Lower leg skin (tissue), 4 donors: Measurements from ENCODE around the gene DTNA. TPM values are rescaled to one million over a fixed set of nuclear protein-coding genes. Genes with fewer than 3 reads are reported as not detected.

Source experiments
- DNase-seq, 2 donors: peaks; one replicate each; pipeline ENCODE4 v3.0.0-alpha.2; 2019; ENCODE audit warnings: low spot score in 2 of 2
- H3K4me3 ChIP-seq: fragments of 200-600 bp; sonication (generic); 2 replicates; pipeline ENCODE4 v1.5.1; 2017; ENCODE audit warnings: mild to moderate bottlenecking, low read depth; ENCODE audit not compliant: poor library complexity, severe bottlenecking
- POLR2A ChIP-seq, 2 donors: fragments of 450-650 bp; IDR thresholded peaks; one replicate each; pipeline ENCODE4 v1.6.1; 2016 to 2017; ENCODE audit warnings: antibody characterized with exemption in 2 of 2, mild to moderate bottlenecking in 1 of 2, moderate library complexity in 1 of 2
- WGBS, 2 donors: methylation state at CpG; one replicate each; pipeline ENCODE4 v1.1.5; 2018; 5-methylcytosine and 5-hydroxymethylcytosine counted together
- intact Hi-C: fragments of 100-400 bp; cut with DNase I; formaldehyde crosslinking; loops from one replicate; pipeline ENCODE4 v1.15.0; 2023; ENCODE audit warnings: low total_unique reads
- total RNA-seq, 4 donors: library from RNA; depleted of rRNA; stranded (reverse); fragments of >200 nt; gene quantifications; one replicate each; pipeline ENCODE4 v1.1.0, GENCODE V29; 2016
- TF ChIP-seq, protein P1 (sequence below), 3 donors: fragments of 450-650 bp; IDR thresholded peaks; one replicate each; pipeline ENCODE4 v1.5.1; 2016; ENCODE audit warnings: antibody characterized with exemption in 3 of 3, mild to moderate bottlenecking in 3 of 3, moderate library complexity in 2 of 3

DTNA gene
- total RNA-seq, 4 donors from 2014 or later: 3.3 to 8.0 (median 5.7) TPM

DNA sequence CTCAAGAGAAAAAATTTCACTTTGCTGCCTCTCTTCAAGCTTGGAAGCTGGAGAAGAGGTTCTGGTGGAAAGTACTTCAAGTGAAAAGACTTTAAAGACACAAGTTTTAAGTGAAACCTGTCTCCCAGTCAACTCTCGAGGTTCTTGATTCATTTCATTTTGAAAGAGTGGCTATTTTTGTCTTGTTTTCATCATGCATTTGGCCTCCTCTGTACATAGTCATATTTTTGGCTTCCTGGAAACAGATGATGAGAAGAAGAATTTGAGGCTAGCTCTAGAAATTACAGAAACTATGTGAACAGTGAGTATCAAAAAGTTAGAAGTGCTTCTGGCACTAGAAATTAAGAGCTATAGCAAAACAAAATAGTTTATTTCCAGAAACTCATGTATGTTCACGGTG, 124.8 kb downstream of the DTNA start:
- DNase-seq: no peak
- WGBS, 2 donors: 48 to 50% methylated on average over 2 of the region's 2 CpGs
- TF ChIP-seq POLR2A (IDR thresholded peaks at IDR 0.05): no peak
- TF ChIP-seq, protein P1, sequence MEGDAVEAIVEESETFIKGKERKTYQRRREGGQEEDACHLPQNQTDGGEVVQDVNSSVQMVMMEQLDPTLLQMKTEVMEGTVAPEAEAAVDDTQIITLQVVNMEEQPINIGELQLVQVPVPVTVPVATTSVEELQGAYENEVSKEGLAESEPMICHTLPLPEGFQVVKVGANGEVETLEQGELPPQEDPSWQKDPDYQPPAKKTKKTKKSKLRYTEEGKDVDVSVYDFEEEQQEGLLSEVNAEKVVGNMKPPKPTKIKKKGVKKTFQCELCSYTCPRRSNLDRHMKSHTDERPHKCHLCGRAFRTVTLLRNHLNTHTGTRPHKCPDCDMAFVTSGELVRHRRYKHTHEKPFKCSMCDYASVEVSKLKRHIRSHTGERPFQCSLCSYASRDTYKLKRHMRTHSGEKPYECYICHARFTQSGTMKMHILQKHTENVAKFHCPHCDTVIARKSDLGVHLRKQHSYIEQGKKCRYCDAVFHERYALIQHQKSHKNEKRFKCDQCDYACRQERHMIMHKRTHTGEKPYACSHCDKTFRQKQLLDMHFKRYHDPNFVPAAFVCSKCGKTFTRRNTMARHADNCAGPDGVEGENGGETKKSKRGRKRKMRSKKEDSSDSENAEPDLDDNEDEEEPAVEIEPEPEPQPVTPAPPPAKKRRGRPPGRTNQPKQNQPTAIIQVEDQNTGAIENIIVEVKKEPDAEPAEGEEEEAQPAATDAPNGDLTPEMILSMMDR (IDR thresholded peaks at IDR 0.05): no peak
- no peak overlapping the region for H3K4me3 ChIP-seq
- intact Hi-C loops: no loop called here

DNA sequence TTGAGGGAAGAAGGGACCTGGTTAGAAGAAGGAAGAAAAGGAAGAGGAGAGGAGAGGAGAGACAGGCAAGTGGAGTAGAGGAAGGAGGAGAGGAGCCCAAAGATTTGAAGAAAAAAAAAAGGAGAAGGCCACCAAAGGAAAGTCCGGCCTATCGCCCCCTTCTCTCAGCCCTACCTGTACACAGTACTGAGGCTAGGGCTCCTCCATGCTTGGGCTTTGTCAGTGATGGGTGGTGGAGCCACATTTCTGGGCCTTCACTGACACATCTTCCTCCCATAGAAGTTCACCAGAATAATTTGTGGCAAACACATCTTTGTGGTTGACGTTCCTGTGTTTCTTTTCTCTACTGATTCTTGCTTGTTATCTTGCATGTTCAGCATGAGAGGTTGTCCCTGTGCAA, 125.4 kb downstream of the DTNA start:
- 85 to 94% methylated on average over 3 of the region's 3 CpGs for WGBS, 2 donors
- DNase-seq: no peak
- intact Hi-C loops: no loop called here
- H3K4me3 ChIP-seq: no peak overlapping the region
- TF ChIP-seq, protein P1 (IDR thresholded peaks at IDR 0.05): no peak
- no peak for TF ChIP-seq POLR2A (IDR thresholded peaks at IDR 0.05)

DNA sequence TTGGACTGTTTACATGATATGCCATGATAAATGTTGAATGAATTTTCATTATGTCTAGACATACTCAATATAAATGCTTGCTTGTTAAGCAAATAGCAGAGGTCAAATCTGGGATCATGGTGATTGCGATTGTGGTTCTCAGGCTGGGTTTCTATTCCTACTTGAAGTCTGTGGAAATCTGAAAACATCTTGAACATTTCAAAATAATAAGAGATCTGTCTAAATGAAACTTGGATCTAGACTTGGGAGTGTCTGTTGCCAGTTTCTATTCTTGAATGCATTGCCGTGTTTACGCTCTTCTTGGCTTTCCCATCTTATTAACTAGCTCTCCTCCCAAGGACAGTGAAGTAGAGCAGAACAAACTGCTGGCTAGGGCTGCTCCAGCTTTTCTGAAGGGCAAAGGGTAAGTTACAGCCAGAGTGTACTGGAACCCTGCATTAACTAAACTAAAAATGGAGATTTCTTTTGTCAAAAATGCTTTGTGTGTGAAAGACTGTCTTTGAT, 127.7 kb downstream of the DTNA start:
- TF ChIP-seq, protein P1 (IDR thresholded peaks at IDR 0.05): no peak
- no peak for TF ChIP-seq POLR2A (IDR thresholded peaks at IDR 0.05)
- no peak for DNase-seq
- no peak overlapping the region for H3K4me3 ChIP-seq
- intact Hi-C loops: no loop called here
- WGBS, 2 donors: 44 to 45% methylated on average over 3 of the region's 3 CpGs

DNA sequence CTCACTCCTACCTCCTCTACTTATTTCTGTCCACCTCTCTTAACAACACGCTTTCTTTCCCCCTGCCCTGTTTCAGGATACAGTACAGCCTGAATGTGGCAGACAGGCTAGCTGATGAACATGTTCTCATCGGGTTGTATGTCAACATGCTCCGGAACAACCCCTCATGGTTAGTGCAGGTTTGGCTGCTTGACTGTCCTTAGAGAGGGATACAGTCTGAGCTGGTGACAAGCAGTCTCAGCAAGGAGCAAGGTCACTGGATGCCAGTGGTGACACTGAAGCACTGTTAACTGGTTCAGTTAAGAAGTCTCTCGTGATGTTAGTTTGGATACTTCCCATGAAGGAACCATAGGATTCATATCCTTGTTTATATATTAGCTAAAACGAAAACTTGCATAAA, 128.6 kb downstream of the DTNA start:
- intact Hi-C loops: no loop called here
- H3K4me3 ChIP-seq: no peak overlapping the region
- no peak for TF ChIP-seq POLR2A (IDR thresholded peaks at IDR 0.05)
- TF ChIP-seq, protein P1 (IDR thresholded peaks at IDR 0.05): no peak
- no peak for DNase-seq
- WGBS, 2 donors: 82 to 96% methylated on average over 5 of the region's 5 CpGs

DNA sequence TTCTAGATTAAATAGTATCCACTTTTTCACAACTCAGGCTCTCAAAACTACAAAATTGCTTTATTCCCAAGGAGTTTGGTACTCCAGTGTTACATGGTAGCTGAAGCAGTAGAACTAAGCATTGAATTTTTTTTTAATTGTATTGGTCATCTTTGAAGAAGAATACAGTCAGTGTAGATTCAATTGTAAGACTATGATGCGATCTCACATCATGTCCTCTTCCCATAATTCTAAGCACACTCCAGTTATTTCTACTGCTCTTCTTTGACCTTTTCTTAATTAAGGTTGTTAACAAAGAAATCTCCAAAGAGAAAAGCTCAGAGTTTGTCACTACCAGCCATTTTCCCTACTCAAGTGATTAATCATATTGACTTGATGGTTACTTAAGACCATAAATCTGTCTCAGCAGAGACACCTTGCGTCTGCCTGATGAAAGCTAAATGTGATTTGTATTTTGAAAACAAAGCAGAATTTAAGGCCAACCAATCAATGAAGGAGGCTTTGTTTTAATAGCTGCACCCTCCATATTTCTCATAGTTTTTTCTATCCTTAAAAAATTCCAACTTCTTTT, 130.2 kb downstream of the DTNA start:
- H3K4me3 ChIP-seq: no peak overlapping the region
- intact Hi-C loops: no loop called here
- no peak for TF ChIP-seq POLR2A (IDR thresholded peaks at IDR 0.05)
- TF ChIP-seq, protein P1 (IDR thresholded peaks at IDR 0.05): no peak
- no peak for DNase-seq
- WGBS, 2 donors: 77 to 83% methylated on average over 2 of the region's 2 CpGs

DNA sequence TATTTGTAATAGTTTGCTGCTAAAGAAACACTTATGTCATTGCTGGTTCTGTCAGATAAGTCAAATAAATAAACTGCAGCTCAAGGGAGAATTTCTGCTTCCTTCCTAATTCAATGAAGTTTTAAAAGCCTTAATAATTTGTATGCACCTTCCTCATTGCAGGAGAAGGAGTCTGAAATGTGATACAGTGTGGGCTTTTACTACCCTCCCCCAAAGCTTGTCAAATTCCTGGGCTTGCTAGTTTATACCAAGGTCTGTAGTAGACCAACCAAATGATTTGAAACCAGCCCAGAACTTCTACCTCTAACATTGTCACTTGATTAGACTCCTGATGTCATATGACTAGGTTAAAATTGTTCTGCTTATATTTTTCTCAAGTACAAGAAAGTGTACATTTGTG, 131.8 kb downstream of the DTNA start:
- intact Hi-C loops: no loop called here
- H3K4me3 ChIP-seq: no peak overlapping the region

More for the DNA sequence above, 131.8 kb downstream of the DTNA start:
- DNase-seq: no peak
- TF ChIP-seq, protein P1 (IDR thresholded peaks at IDR 0.05): no peak
- TF ChIP-seq POLR2A (IDR thresholded peaks at IDR 0.05): no peak
